NOMO-1 (cell line): ENCODE data around the gene TPM2.

Experiments
- DNase-seq, 2 experiments: peaks; one replicate each; lab custom pipeline; 2025; ENCODE audit not compliant: unreplicated experiment in 2 of 2; lab: John Stamatoyannopoulos, UW

TPM2 gene

GRCh38 chr9:35680331-35681105 lies 9.2 kb downstream of the TPM2 start:
- DNase-seq = no peak

GRCh38 chr9:35679766-35680330 lies 9.9 kb downstream of the TPM2 start:
- DNase-seq = no peak

GRCh38 chr9:35679091-35679490 lies 10.6 kb downstream of the TPM2 start:
- DNase-seq = no peak

GRCh38 chr9:35675732-35676392 lies 13.9 kb downstream of the TPM2 start:
- no peak for DNase-seq

GRCh38 chr9:35675204-35675603 lies 14.5 kb downstream of the TPM2 start:
- DNase-seq = no peak

GRCh38 chr9:35674025-35674361 lies 15.7 kb downstream of the TPM2 start:
- no peak for DNase-seq

GRCh38 chr9:35673132-35674024 lies 16.3 kb downstream of the TPM2 start, which contains the start of gene CA9:
TSS of gene CA9 (plus strand) at chr9:35673928. CDS start at chr9:35673960, 32 bp downstream.
- no peak for DNase-seq

GRCh38 chr9:35669331-35670145 lies 20.2 kb downstream of the TPM2 start:
- DNase-seq = no peak

GRCh38 chr9:35667939-35668338 lies 21.8 kb downstream of the TPM2 start:
- DNase-seq = no peak

- DNase-seq = no peak
Observed at GRCh38 chr9:35666549-35666948, 23.2 kb downstream of the TPM2 start.

- no peak for DNase-seq
Observed at GRCh38 chr9:35666045-35666444, 23.7 kb downstream of the TPM2 start.

GRCh38 chr9:35665471-35665818 lies 24.3 kb downstream of the TPM2 start:
- DNase-seq = no peak

GRCh38 chr9:35664531-35665470 lies 24.9 kb downstream of the TPM2 start, which contains the start of gene ARHGEF39:
TSS of gene ARHGEF39 (minus strand) at chr9:35665195. CDS start at chr9:35665169, 26 bp downstream.
- peak; percentile 80 to 92 for DNase-seq

GRCh38 chr9:35662437-35662836 lies 27.3 kb downstream of the TPM2 start:
- no peak for DNase-seq

- DNase-seq = no peak
Observed at GRCh38 chr9:35661756-35662350, 27.9 kb downstream of the TPM2 start.

- no peak for DNase-seq
Observed at GRCh38 chr9:35660966-35661415, 28.7 kb downstream of the TPM2 start.

- no peak for DNase-seq
Observed at GRCh38 chr9:35659340-35659739, 30.4 kb downstream of the TPM2 start.

GRCh38 chr9:35658968-35659220 lies 30.8 kb downstream of the TPM2 start:
- peak in 1 of 2 experiments; percentile 61 for DNase-seq
